H1 (cell line): Measurements from ENCODE around the gene PPM1F. TPM values are rescaled to one million over a fixed set of nuclear protein-coding genes. Genes with fewer than 3 reads are reported as not detected.

ENCODE experiments used
- CTCF ChIA-PET: fragments of 300-600 bp; sonication (Branson Sonifier 250); formaldehyde crosslinking; loops from one replicate; lab custom pipeline; 2021; ENCODE audit not compliant: partially characterized antibody; lab: Charles Lee
- POLR2A ChIA-PET: fragments of 300-600 bp; sonication (Branson Sonifier 250); formaldehyde crosslinking; loops from one replicate; lab custom pipeline; 2021; ENCODE audit warnings: inconsistent platforms; ENCODE audit not compliant: partially characterized antibody; lab: Charles Lee
- DNase-seq, 2 experiments: peaks; one replicate each; pipeline versions ENCODE4 v3.0.0 to v3.0.0-alpha.2; 2010 to 2022; ENCODE audit warnings: low spot score in 2 of 2, low read depth in 1 of 2, mixed read lengths in 1 of 2
- FAIRE-seq: peaks from 2 replicates; lab custom pipeline; 2011; peaks lifted over from hg19 to GRCh38; lab: Jason Lieb, UNC
- H2AFZ ChIP-seq: 2 replicates; pipeline ENCODE4 v1.8.1; 2012; ENCODE audit warnings: low read length, inconsistent platforms
- H2AK5ac ChIP-seq: 2 replicates; pipeline ENCODE4 v1.6.1; 2013; ENCODE audit warnings: low read depth, low read length
- H2BK120ac ChIP-seq: replicated peaks from 2 replicates; pipeline ENCODE3; 2013; ENCODE audit warnings: low read depth, low read length, inconsistent platforms
- H2BK12ac ChIP-seq: 2 replicates; pipeline ENCODE4 v1.6.1; 2013; ENCODE audit warnings: low read depth, low read length
- H2BK15ac ChIP-seq: 2 replicates; pipeline ENCODE4 v1.6.1; 2013; ENCODE audit warnings: low read length
- H2BK20ac ChIP-seq: 2 replicates; pipeline ENCODE4 v1.6.1; 2013; ENCODE audit warnings: low read length
- H2BK5ac ChIP-seq: 2 replicates; pipeline ENCODE4 v1.6.1; 2013; ENCODE audit warnings: low read depth, low read length
- H3K14ac ChIP-seq: 2 replicates; pipeline ENCODE4 v1.6.1; 2013; ENCODE audit warnings: inconsistent platforms; ENCODE audit not compliant: insufficient read length
- H3K18ac ChIP-seq: 2 replicates; pipeline ENCODE4 v1.6.1; 2013; ENCODE audit warnings: low read length; ENCODE audit errors: extremely low read depth
- H3K23ac ChIP-seq: 2 replicates; pipeline ENCODE4 v1.6.1; 2013; ENCODE audit warnings: inconsistent platforms; ENCODE audit not compliant: insufficient read length
- H3K23me2 ChIP-seq: 2 replicates; pipeline ENCODE4 v1.6.1; 2013; ENCODE audit warnings: low read depth, low read length
- H3K27ac ChIP-seq: 2 replicates; pipeline ENCODE4 v1.6.1; 2011; ENCODE audit warnings: low read depth, low read length, inconsistent platforms
- H3K27me3 ChIP-seq, 4 experiments: replicated peaks in 1 of 4; 1 replicate in 1 of 4; 2 replicates in 3 of 4; pipeline versions ENCODE4 v1.6.1 to v1.8.1; 2011 to 2013; ENCODE audit warnings: low read length in 3 of 4, mild to moderate bottlenecking in 3 of 4, inconsistent platforms in 2 of 4, mixed read lengths in 2 of 4, moderate library complexity in 1 of 4; ENCODE audit not compliant: control insufficient read depth in 3 of 4, insufficient read depth in 3 of 4; ENCODE audit errors: extremely low read depth in 1 of 4
- H3K36me3 ChIP-seq, 4 experiments: 2 replicates each; pipeline versions ENCODE4 v1.6.1 to v1.8.1; 2011 to 2013; ENCODE audit warnings: mild to moderate bottlenecking in 4 of 4, low read length in 3 of 4, moderate library complexity in 2 of 4, control low read depth in 1 of 4, inconsistent platforms in 1 of 4; ENCODE audit not compliant: insufficient read depth in 4 of 4, control insufficient read depth in 2 of 4
- H3K4ac ChIP-seq: replicated peaks from 2 replicates; pipeline ENCODE3; 2013; ENCODE audit warnings: low read length, low read depth, mixed read lengths, inconsistent platforms; ENCODE audit not compliant: insufficient read length
- H3K4me1 ChIP-seq, 4 experiments: replicated peaks in 1 of 4; 1 replicate in 1 of 4; 2 replicates in 3 of 4; pipeline versions ENCODE4 v1.6.1 to v1.8.1; 2011 to 2013; ENCODE audit warnings: low read length in 3 of 4, inconsistent platforms in 2 of 4, mixed read lengths in 1 of 4; ENCODE audit not compliant: insufficient read depth in 4 of 4, control insufficient read depth in 3 of 4
- H3K4me2 ChIP-seq, 2 experiments: 2 replicates each; pipeline versions ENCODE4 v1.6.1 to v1.8.1; 2011 to 2013; ENCODE audit warnings: low read depth in 2 of 2, low read length in 2 of 2, control low read depth in 1 of 2, inconsistent platforms in 1 of 2, mild to moderate bottlenecking in 1 of 2; ENCODE audit not compliant: insufficient read depth in 1 of 2
- H3K4me3 ChIP-seq, 4 experiments: fragments of 200-600, 300-600 bp in 1 of 4; sonication (generic), shearing (Covaris generic), sonication (Bioruptor Twin) in 1 of 4; 2 replicates each; pipeline versions ENCODE4 v1.5.1 to v1.8.1; 2011 to 2016; ENCODE audit warnings: low read length in 4 of 4, low read depth in 3 of 4, control low read depth in 2 of 4, inconsistent platforms in 2 of 4, mild to moderate bottlenecking in 2 of 4, mixed read lengths in 1 of 4, moderate library complexity in 1 of 4; ENCODE audit not compliant: insufficient read depth in 2 of 4; ENCODE audit errors: extremely low read depth in 1 of 4
- H3K56ac ChIP-seq: replicated peaks from 2 replicates; pipeline ENCODE3; 2013; ENCODE audit warnings: low read depth, mild to moderate bottlenecking, mixed read lengths, low read length, inconsistent platforms; ENCODE audit not compliant: insufficient read length
- H3K79me1 ChIP-seq: 2 replicates; pipeline ENCODE4 v1.6.1; 2013; ENCODE audit warnings: low read depth, low read length, control low read depth
- H3K79me2 ChIP-seq, 2 experiments: 2 replicates each; pipeline versions ENCODE4 v1.6.1 to v1.8.1; 2012 to 2013; ENCODE audit warnings: low read length in 2 of 2, mild to moderate bottlenecking in 2 of 2, inconsistent platforms in 1 of 2; ENCODE audit not compliant: insufficient read depth in 2 of 2, control insufficient read depth in 1 of 2
- H3K9ac ChIP-seq, 4 experiments: replicated peaks in 1 of 4; 1 replicate in 1 of 4; 2 replicates in 3 of 4; pipeline versions ENCODE4 v1.6.1 to v1.8.1; 2011 to 2013; ENCODE audit warnings: low read depth in 3 of 4, low read length in 3 of 4, control low read depth in 2 of 4, mild to moderate bottlenecking in 2 of 4, moderate library complexity in 2 of 4, inconsistent platforms in 1 of 4; ENCODE audit errors: extremely low read depth in 1 of 4
- H3K9me3 ChIP-seq, 2 experiments: 2 replicates each; pipeline versions ENCODE4 v1.6.1 to v1.8.1; 2012 to 2013; ENCODE audit warnings: mild to moderate bottlenecking in 2 of 2, moderate library complexity in 2 of 2, control low read depth in 1 of 2, inconsistent platforms in 1 of 2, low read depth in 1 of 2, low read length in 1 of 2, mixed read lengths in 1 of 2; ENCODE audit not compliant: insufficient read depth in 2 of 2
- H4K20me1 ChIP-seq, 2 experiments: replicated peaks in 1 of 2; 2 replicates each; pipeline versions ENCODE3 to v1.8.1; 2011 to 2013; ENCODE audit warnings: inconsistent platforms in 2 of 2, low read length in 2 of 2, mild to moderate bottlenecking in 1 of 2; ENCODE audit not compliant: insufficient read depth in 2 of 2, control insufficient read depth in 1 of 2
- H4K5ac ChIP-seq: 2 replicates; pipeline ENCODE4 v1.6.1; 2013; ENCODE audit warnings: low read length, low read depth, mixed read lengths, inconsistent platforms; ENCODE audit not compliant: insufficient read length
- H4K8ac ChIP-seq: 2 replicates; pipeline ENCODE4 v1.8.0; 2013; ENCODE audit warnings: mild to moderate bottlenecking, moderate library complexity, low read length, inconsistent platforms; ENCODE audit not compliant: insufficient read depth; ENCODE audit errors: extremely low read depth
- H4K91ac ChIP-seq: replicated peaks from 2 replicates; pipeline ENCODE3; 2013; ENCODE audit warnings: low read length, mixed read lengths, inconsistent platforms; ENCODE audit not compliant: insufficient read length
- WGBS, 2 experiments: shearing (Covaris generic) in 1 of 2; methylation state at CpG; one replicate each; pipeline versions ENCODE4 v1.1.6 to v1.1.7; 2013 to 2015; ENCODE audit warnings: low lambda C conversion rate in 2 of 2, mixed read lengths in 2 of 2, inconsistent platforms in 1 of 2, low coverage in 1 of 2, missing lambda C conversion rate in 1 of 2; ENCODE audit not compliant: insufficient replicate concordance in 2 of 2, insufficient coverage in 1 of 2, insufficient read length in 1 of 2; ENCODE audit errors: extremely low coverage in 1 of 2, missing lambda C conversion rate in 1 of 2; 5-methylcytosine and 5-hydroxymethylcytosine counted together
- polyA plus RNA-seq, 7 experiments: library from polyadenylated mRNA; depleted of rRNA in 3 of 7; stranded (reverse) in 5 of 7; unstranded in 2 of 7; fragments of >200 nt in 5 of 7; fragments of 200-250 nt in 2 of 7; gene quantifications; 1 replicate in 5 of 7; 2 replicates in 1 of 7; 4 replicates in 1 of 7; pipeline versions ENCODE4 v1.2.1 to v1.2.3, GENCODE V29; 2011 to 2013; ENCODE audit warnings: missing spikeins in 2 of 7, mixed read lengths in 2 of 7
- total RNA-seq: library from RNA; stranded (reverse); fragmentation: NEBNext Ultra II Directional; extraction: Animal tissue kit (Norgen Biotek cat#: 25700); gene quantifications from 2 replicates; pipeline ENCODE4 v1.2.1, GENCODE V29; 2021

The PPM1F gene
- total and polyA plus RNA-seq, 2 of the 8 experiments (the other 6 are each of a cell fraction or from before 2014, with no cell fraction given): 12.4 to 22.8 TPM

DNA sequence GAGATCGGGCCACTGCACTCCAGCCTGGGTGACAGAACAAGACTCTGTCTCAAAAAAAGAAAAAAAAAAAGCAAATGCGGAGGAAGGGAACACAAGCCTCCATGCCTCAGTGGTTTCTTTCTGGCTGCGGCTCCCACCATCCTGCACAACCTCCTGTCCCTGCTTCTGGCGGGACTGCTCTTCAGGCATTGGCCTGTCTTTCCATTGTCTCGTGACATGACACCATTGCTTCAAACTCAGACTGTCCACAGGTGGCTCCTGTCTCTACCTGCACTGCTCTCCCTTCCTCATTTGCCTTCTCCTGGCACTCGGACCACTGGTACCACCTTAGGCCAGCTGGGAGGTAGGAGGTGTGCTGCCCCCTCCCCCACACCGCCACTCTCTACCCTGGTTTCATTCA lies 10.6 kb upstream of the PPM1F start:
- WGBS, 2 experiments: 92% methylated on average over 4 of the region's 7 CpGs; no CpG with 5 or more reads in 1 of the 2 experiments
- no peak for FAIRE-seq

More for the DNA sequence above, 10.6 kb upstream of the PPM1F start:
- Histone ChIP-seq H2BK12ac (no peak overlapping the region), H2AK5ac (no peak overlapping the region), H4K8ac (no peak overlapping the region), H4K91ac (no peak overlapping the region), H3K4me1 (no peaks in the 10 kb centered on the region), H3K4ac (no peak overlapping the region), H3K18ac (no peak overlapping the region), H3K14ac (no peak overlapping the region), H2BK15ac (no peak overlapping the region), H3K23ac (no peak overlapping the region), H3K23me2 (no peaks in the 10 kb centered on the region), H3K9ac (no peak overlapping the region), H3K27me3 (no peaks in the 10 kb centered on the region), H3K9me3 (peaks cover 0 to 8% of the 10 kb centered on the region in 2 experiments; a peak in 1 of 4 replicates), H2BK20ac (no peak overlapping the region), H3K36me3 (peaks cover 25 to 74% (median 60%) of the 10 kb centered on the region in 4 experiments), H4K20me1 (peaks cover 4 to 19% of the 10 kb centered on the region in 2 experiments), H2AFZ (no peak overlapping the region), H2BK5ac (no peak overlapping the region), H3K4me2 (no peak overlapping the region), H3K56ac (no peak overlapping the region), H2BK120ac (no peak overlapping the region), H3K79me1 (no peaks in the 10 kb centered on the region), H3K27ac (no peak overlapping the region), H3K79me2 (no peaks in the 10 kb centered on the region), H3K4me3 (no peak overlapping the region), H4K5ac (no peak overlapping the region)
- no peak for DNase-seq
- ChIA-PET POLR2A (interaction anchor here (1.0 to 5.4 kb wide), 3 partner anchors 8 to 18 kb away, joined by 3 to 37 read pairs (median 17); partner anchors contain the start of gene TOP3B), CTCF (interaction anchor here (4.6 kb wide), 1 partner anchor 8 kb away, joined by 26 read pairs; no protein-coding TSS in a partner anchor)
